A549 (cell line): ENCODE data around the gene BLTP2. TPM values are rescaled to one million over a fixed set of nuclear protein-coding genes. Genes with fewer than 3 reads are reported as not detected.

Source experiments
- ATAC-seq, 2 experiments: fragments of 200-7000 bp in 1 of 2; fragments of >200 bp in 1 of 2; cut with Nextera tagmentation in 1 of 2; cut with Tn5 transposase in 1 of 2; 3 replicates each; pipeline versions ENCODE4 v1.8.0 to v1.9.1; 2018 to 2020; ENCODE audit warnings: mild to moderate bottlenecking in 1 of 2, moderate library complexity in 1 of 2
- CTCF ChIA-PET: fragments of 300-600 bp; sonication (Branson Sonifier 250); formaldehyde crosslinking; extraction: SDS; loops from one replicate; lab custom pipeline; 2021; ENCODE audit warnings: antibody characterized with exemption, inconsistent platforms; lab: Yijun Ruan, JAX
- POLR2A ChIA-PET: fragments of 350-600 bp; formaldehyde crosslinking; extraction: SDS; loops from one replicate; lab custom pipeline; 2021; ENCODE audit warnings: antibody characterized with exemption, inconsistent platforms; lab: Yijun Ruan, JAX
- DNase-seq, 2 experiments: peaks; one replicate each; pipeline versions ENCODE4 v3.0.0 to v3.0.0-alpha.2; 2011 to 2016; ENCODE audit warnings: low read depth in 1 of 2, low spot score in 1 of 2
- FAIRE-seq: peaks from 2 replicates; lab custom pipeline; 2011; peaks lifted over from hg19 to GRCh38; lab: Jason Lieb, UNC
- H3K27ac ChIP-seq, 2 experiments: fragments of >200 bp; sonication (Bioruptor Twin); formaldehyde crosslinking; 3 replicates each; pipeline ENCODE4 v1.5.1; 2016 to 2017
- H3K4me1 ChIP-seq: fragments of >200 bp; sonication (Bioruptor Twin); formaldehyde crosslinking; 3 replicates; pipeline ENCODE4 v1.6.1; 2016
- H3K4me2 ChIP-seq: fragments of >200 bp; sonication (Bioruptor Twin); formaldehyde crosslinking; 3 replicates; pipeline ENCODE4 v1.6.1; 2016
- H3K4me3 ChIP-seq: fragments of >200 bp; sonication (Bioruptor Twin); formaldehyde crosslinking; 3 replicates; pipeline ENCODE4 v1.5.1; 2016
- H3K9me3 ChIP-seq: fragments of >200 bp; sonication (Bioruptor Twin); formaldehyde crosslinking; 3 replicates; pipeline ENCODE4 v1.6.1; 2016
- BCL3 ChIP-seq: fragments of >200 bp; sonication (Bioruptor Twin); formaldehyde crosslinking; IDR thresholded peaks from 3 replicates; pipeline ENCODE4 v1.6.1; 2016
- CBX2 ChIP-seq: fragments of 200-600 bp; sonication (generic); IDR thresholded peaks from 2 replicates; pipeline ENCODE4 v1.6.1; 2016; ENCODE audit warnings: low read depth, mild to moderate bottlenecking, borderline replicate concordance
- CHD4 ChIP-seq: fragments of 200-600 bp; sonication (generic); IDR thresholded peaks from 2 replicates; pipeline ENCODE4 v1.6.1; 2016; ENCODE audit warnings: antibody characterized with exemption, mild to moderate bottlenecking, borderline replicate concordance
- EHF ChIP-seq: fragments of 250-450 bp; sonication (Bioruptor Pico); IDR thresholded peaks from 2 replicates; pipeline ENCODE4 v1.5.0; 2020; ENCODE audit warnings: mild to moderate bottlenecking
- EHMT2 ChIP-seq: fragments of 200-600 bp; sonication (generic); IDR thresholded peaks from 2 replicates; pipeline ENCODE4 v1.6.1; 2016; ENCODE audit warnings: antibody characterized with exemption, low read depth, mild to moderate bottlenecking, moderate library complexity
- EP300 ChIP-seq, 2 experiments: fragments of >200 bp; sonication (Bioruptor Twin); formaldehyde crosslinking; IDR thresholded peaks; 2 replicates in 1 of 2; 3 replicates in 1 of 2; pipeline ENCODE4 v1.6.1; 2016 to 2017
- FOXS1 ChIP-seq: fragments of 250-450 bp; sonication (Bioruptor Pico); IDR thresholded peaks from 2 replicates; pipeline ENCODE4 v1.5.0; 2020; ENCODE audit warnings: mild to moderate bottlenecking, moderate library complexity
- HDAC2 ChIP-seq: fragments of 200-600 bp; sonication (generic); IDR thresholded peaks from 2 replicates; pipeline ENCODE4 v1.6.1; 2016
- HES2 ChIP-seq: fragments of >200 bp; sonication (Bioruptor Twin); formaldehyde crosslinking; IDR thresholded peaks from 2 replicates; pipeline ENCODE4 v1.6.1; 2016
- HEYL ChIP-seq: fragments of 250-450 bp; sonication (Bioruptor Pico); IDR thresholded peaks from 2 replicates; pipeline ENCODE4 v1.8.0; 2021; ENCODE audit warnings: mild to moderate bottlenecking, moderate library complexity
- HOXB5 ChIP-seq: fragments of 250-450 bp; sonication (Bioruptor Pico); IDR thresholded peaks from 2 replicates; pipeline ENCODE4 v1.5.0; 2020; ENCODE audit warnings: mild to moderate bottlenecking, moderate library complexity
- JUN ChIP-seq, 2 experiments: fragments of >200 bp; sonication (Bioruptor Twin); formaldehyde crosslinking; IDR thresholded peaks; 2 replicates in 1 of 2; 3 replicates in 1 of 2; pipeline ENCODE4 v1.6.1; 2016 to 2017
- KDM5A ChIP-seq: fragments of 200-600 bp; sonication (generic); IDR thresholded peaks from 2 replicates; pipeline ENCODE4 v1.6.1; 2016; ENCODE audit warnings: antibody characterized with exemption, mild to moderate bottlenecking
- MAZ ChIP-seq: fragments of 150-350 bp; IDR thresholded peaks from 2 replicates; pipeline ENCODE4 v1.6.1; 2014; ENCODE audit warnings: antibody characterized with exemption, low read depth, low read length, borderline replicate concordance
- MYC ChIP-seq: IDR thresholded peaks from 2 replicates; pipeline ENCODE4 v1.6.1; 2012; ENCODE audit warnings: mild to moderate bottlenecking, inconsistent platforms, low read length, improper control_type of control experiment, borderline replicate concordance
- NFE2L2 ChIP-seq: fragments of 150-350 bp; conservative IDR thresholded peaks from 2 replicates; pipeline ENCODE4 v1.6.1; 2014; ENCODE audit warnings: low read length
- RAD21 ChIP-seq, 2 experiments: fragments of >200 bp in 1 of 2; sonication (Bioruptor Twin) in 1 of 2; formaldehyde crosslinking in 1 of 2; IDR thresholded peaks in 1 of 2; conservative IDR thresholded peaks in 1 of 2; 2 replicates in 1 of 2; 3 replicates in 1 of 2; pipeline ENCODE4 v1.6.1; 2012 to 2018; ENCODE audit warnings: inconsistent platforms in 1 of 2
- RCOR1 ChIP-seq: fragments of 150-350 bp; IDR thresholded peaks from 2 replicates; pipeline ENCODE4 v1.6.1; 2014; ENCODE audit warnings: antibody characterized with exemption, low read length, low read depth
- REST ChIP-seq: fragments of 200-600 bp; sonication (generic); IDR thresholded peaks from 2 replicates; pipeline ENCODE4 v1.6.1; 2016; ENCODE audit warnings: antibody characterized with exemption, mild to moderate bottlenecking, moderate library complexity
- RFX5 ChIP-seq: fragments of 450-650 bp; IDR thresholded peaks from 2 replicates; pipeline ENCODE4 v1.7.1; 2014; ENCODE audit warnings: antibody characterized with exemption, mild to moderate bottlenecking, moderate library complexity
- RNF2 ChIP-seq: fragments of 200-600 bp; sonication (generic); IDR thresholded peaks from 2 replicates; pipeline ENCODE4 v1.6.1; 2016; ENCODE audit warnings: low read depth, mild to moderate bottlenecking, antibody characterized with exemption, moderate library complexity, borderline replicate concordance
- ZC3H11A ChIP-seq: fragments of 450-650 bp; IDR thresholded peaks from 2 replicates; pipeline ENCODE4 v1.6.1; 2014; ENCODE audit warnings: antibody characterized with exemption, mild to moderate bottlenecking
- ZFP36 ChIP-seq: fragments of 450-650 bp; IDR thresholded peaks from 2 replicates; pipeline ENCODE4 v1.6.1; 2014; ENCODE audit warnings: borderline replicate concordance; ENCODE audit not compliant: partially characterized antibody
- ZNF302 ChIP-seq: fragments of 250-450 bp; sonication (Bioruptor Pico); IDR thresholded peaks from 2 replicates; pipeline ENCODE4 v1.9.0; 2021; ENCODE audit warnings: inconsistent platforms, mild to moderate bottlenecking, moderate library complexity
- WGBS: methylation state at CpG from one replicate; pipeline ENCODE4 v1.1.6; 2017; ENCODE audit errors: missing lambda C conversion rate; 5-methylcytosine and 5-hydroxymethylcytosine counted together
- polyA plus RNA-seq, 4 experiments: library from polyadenylated mRNA; depleted of rRNA in 3 of 4; stranded (reverse); fragments of >200 nt; fragmentation: RNase III in 1 of 4; extraction: RNeasy Plus Mini Kit Qiagen cat#74134 plus additional on column Dnase treatment in 1 of 4; gene quantifications; 2 replicates in 3 of 4; 3 replicates in 1 of 4; pipeline ENCODE4 v1.2.3, GENCODE V29; 2011 to 2017
- TF ChIP-seq, protein P1 (sequence below): fragments of >200 bp; sonication (Bioruptor Twin); formaldehyde crosslinking; IDR thresholded peaks from 3 replicates; pipeline ENCODE4 v1.5.1; 2016
- TF ChIP-seq, protein P2 (sequence below): fragments of 250-450 bp; sonication (Bioruptor Pico); IDR thresholded peaks from 2 replicates; pipeline ENCODE4 v1.5.0; 2020; ENCODE audit warnings: low read depth, mild to moderate bottlenecking, moderate library complexity

Gene BLTP2
- polyA plus RNA-seq, 2 of the 4 experiments (the other 2 are of a cell fraction) = 81.1 to 150 TPM

DNA sequence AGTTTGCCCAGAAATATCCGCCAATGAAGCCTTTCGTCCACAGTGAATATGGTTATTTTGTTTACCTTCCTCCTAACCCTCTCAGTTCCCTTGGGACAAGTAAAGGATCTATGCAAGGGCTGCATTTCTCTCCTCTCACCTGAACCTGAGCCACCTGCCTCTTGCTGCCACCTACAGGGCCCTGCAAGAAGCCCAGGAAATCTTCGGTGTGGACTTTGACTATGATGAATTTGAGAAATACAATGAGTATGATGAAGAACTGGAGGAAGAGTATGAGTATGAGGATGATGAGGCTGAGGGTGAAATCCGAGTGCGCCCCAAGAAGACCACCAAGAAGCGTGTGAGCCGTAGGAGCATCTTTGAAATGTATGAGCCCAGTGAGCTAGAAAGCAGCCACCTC, 31.0 kb upstream of the BLTP2 start:
- peak; percentile 81 to 82; a peak in 5 of 6 replicates for ATAC-seq
- no peaks in the 10 kb centered on the region for H3K9me3 ChIP-seq
- POLR2A ChIA-PET = interaction anchor here (1.1 to 1.2 kb wide), 2 partner anchors 14 to 44 kb away, joined by 3 read pairs; partner anchors contain the start of genes RPL23A, SDF2 and SUPT6H
- peak; percentile 42 to 62 for DNase-seq
- no peak overlapping the region for H3K4me2 ChIP-seq
- no peaks in the 10 kb centered on the region for H3K4me1 ChIP-seq
- TF ChIP-seq RAD21 (conservative IDR thresholded peaks at IDR 0.05 in 1 of 2, IDR thresholded peaks at IDR 0.05 in 1 of 2) = peak; percentile 44 to 66; a peak in 4 of 5 replicates
- TF ChIP-seq HOXB5 (CRISPR knock-in tag) = 0 out of 2 replicates have a peak, but pooled peaks have one; percentile 53
- no peak for TF ChIP-seq JUN (IDR thresholded peaks at IDR 0.05)
- TF ChIP-seq, protein P1, sequence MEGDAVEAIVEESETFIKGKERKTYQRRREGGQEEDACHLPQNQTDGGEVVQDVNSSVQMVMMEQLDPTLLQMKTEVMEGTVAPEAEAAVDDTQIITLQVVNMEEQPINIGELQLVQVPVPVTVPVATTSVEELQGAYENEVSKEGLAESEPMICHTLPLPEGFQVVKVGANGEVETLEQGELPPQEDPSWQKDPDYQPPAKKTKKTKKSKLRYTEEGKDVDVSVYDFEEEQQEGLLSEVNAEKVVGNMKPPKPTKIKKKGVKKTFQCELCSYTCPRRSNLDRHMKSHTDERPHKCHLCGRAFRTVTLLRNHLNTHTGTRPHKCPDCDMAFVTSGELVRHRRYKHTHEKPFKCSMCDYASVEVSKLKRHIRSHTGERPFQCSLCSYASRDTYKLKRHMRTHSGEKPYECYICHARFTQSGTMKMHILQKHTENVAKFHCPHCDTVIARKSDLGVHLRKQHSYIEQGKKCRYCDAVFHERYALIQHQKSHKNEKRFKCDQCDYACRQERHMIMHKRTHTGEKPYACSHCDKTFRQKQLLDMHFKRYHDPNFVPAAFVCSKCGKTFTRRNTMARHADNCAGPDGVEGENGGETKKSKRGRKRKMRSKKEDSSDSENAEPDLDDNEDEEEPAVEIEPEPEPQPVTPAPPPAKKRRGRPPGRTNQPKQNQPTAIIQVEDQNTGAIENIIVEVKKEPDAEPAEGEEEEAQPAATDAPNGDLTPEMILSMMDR = peak; percentile 45
- no peak for TF ChIP-seq RCOR1
- no peak overlapping the region for H3K4me3 ChIP-seq
- FAIRE-seq = peak; percentile 7
- no peak overlapping the region for H3K27ac ChIP-seq
- CTCF ChIA-PET = interaction anchor here (0.5 to 31.4 kb wide), 22 partner anchors 8 to 250 kb away, joined by 3 to 335 read pairs (median 6); partner anchors contain the start of genes BLTP2, NEK8, PROCA1 and RPL23A
- 83% methylated on average over 7 of the region's 7 CpGs for WGBS

GRCh38 chr17:28675490-28675889, 30.5 kb upstream of the BLTP2 start:
- peak in 1 of 2 experiments; percentile 13; a peak in 2 of 6 replicates for ATAC-seq
- 92% methylated on average over 3 of the region's 3 CpGs for WGBS

GRCh38 chr17:28669918-28670317, 25.0 kb upstream of the BLTP2 start:
- Histone ChIP-seq H3K9me3 (no peaks in the 10 kb centered on the region), H3K27ac (no peak overlapping the region), H3K4me2 (no peak overlapping the region), H3K4me3 (no peak overlapping the region), H3K4me1 (no peaks in the 10 kb centered on the region)
- ChIA-PET CTCF (interaction anchor here (0.7 to 4.4 kb wide), 4 partner anchors 16 to 59 kb away, joined by 3 to 29 read pairs (median 3); partner anchors contain the start of gene BLTP2), POLR2A (interaction anchor here (0.7 kb wide), 1 partner anchor 8 kb away, joined by 3 read pairs; the partner anchor contains the start of gene SDF2)
- no peak for DNase-seq
- 96% methylated on average over 1 of the region's 1 CpG for WGBS
- no peak for ATAC-seq
- TF ChIP-seq RNF2 (no peak), RFX5 (no peak), HES2 (no peak), BCL3 (no peak), ZFP36 (no peak), ZNF302 (CRISPR knock-in tag) (no peak), CHD4 (no peak), ZC3H11A (no peak), REST (no peak), NFE2L2 (no peak), FOXS1 (CRISPR knock-in tag) (no peak), RAD21 (conservative IDR thresholded peaks at IDR 0.05 in 1 of 2, IDR thresholded peaks at IDR 0.05 in 1 of 2) (no peak)
- no peak for FAIRE-seq

More at GRCh38 chr17:28675490-28675889, 30.5 kb upstream of the BLTP2 start:
- Histone ChIP-seq H3K4me2 (no peak overlapping the region), H3K4me3 (no peak overlapping the region), H3K4me1 (no peaks in the 10 kb centered on the region), H3K27ac (no peak overlapping the region), H3K9me3 (no peaks in the 10 kb centered on the region)
- ChIA-PET CTCF (interaction anchor here (0.5 to 31.4 kb wide), 20 partner anchors 7 to 250 kb away, joined by 3 to 335 read pairs (median 6); partner anchors contain the start of genes BLTP2, NEK8, PROCA1 and RPL23A), POLR2A (interaction anchor here (1.1 to 1.2 kb wide), 2 partner anchors 14 to 44 kb away, joined by 3 read pairs; partner anchors contain the start of genes RPL23A, SDF2 and SUPT6H)
- DNase-seq (no peak), FAIRE-seq (no peak)
- TF ChIP-seq EP300 (IDR thresholded peaks at IDR 0.05) (no peak), RCOR1 (no peak), MYC (no peak), HDAC2 (no peak), HEYL (CRISPR knock-in tag) (no peak), MAZ (no peak), EHF (CRISPR knock-in tag) (no peak), CBX2 (no peak), EHMT2 (no peak), KDM5A (no peak)
- TF ChIP-seq, protein P2, sequence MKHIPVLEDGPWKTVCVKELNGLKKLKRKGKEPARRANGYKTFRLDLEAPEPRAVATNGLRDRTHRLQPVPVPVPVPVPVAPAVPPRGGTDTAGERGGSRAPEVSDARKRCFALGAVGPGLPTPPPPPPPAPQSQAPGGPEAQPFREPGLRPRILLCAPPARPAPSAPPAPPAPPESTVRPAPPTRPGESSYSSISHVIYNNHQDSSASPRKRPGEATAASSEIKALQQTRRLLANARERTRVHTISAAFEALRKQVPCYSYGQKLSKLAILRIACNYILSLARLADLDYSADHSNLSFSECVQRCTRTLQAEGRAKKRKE (CRISPR knock-in tag) = no peak
